OCI-LY3 (cell line): ENCODE data around the gene SORCS1.

Experiments
- H2AFZ ChIP-seq: fragments of 200-600, 300-600 bp; shearing (Covaris generic); 2 replicates; pipeline ENCODE4 v1.6.0; 2014; ENCODE audit warnings: antibody characterized with exemption, low read depth, low read length
- H3K27ac ChIP-seq: fragments of 200-600, 300-600 bp; sonication (generic); 2 replicates; pipeline ENCODE4 v1.5.1; 2014; ENCODE audit warnings: mild to moderate bottlenecking, low read length, moderate library complexity, mixed read lengths
- H3K27me3 ChIP-seq: fragments of 200-600, 300-600 bp; sonication (generic); 2 replicates; pipeline ENCODE4 v1.6.1; 2014; ENCODE audit warnings: low read depth, low read length, mixed read lengths
- H3K36me3 ChIP-seq: fragments of 200-600, 300-600 bp; sonication (generic); replicated peaks from 2 replicates; pipeline ENCODE3; 2014; ENCODE audit warnings: low read depth, low read length, mixed read lengths
- H3K4me1 ChIP-seq: fragments of 300-600, 200-600 bp; sonication (generic); 2 replicates; pipeline ENCODE4 v1.6.1; 2014; ENCODE audit warnings: low read length, mixed read lengths
- H3K4me2 ChIP-seq: fragments of 200-600, 300-600 bp; sonication (generic); 2 replicates; pipeline ENCODE4 v1.6.1; 2014; ENCODE audit warnings: low read length, mixed read lengths
- H3K4me3 ChIP-seq: fragments of 300-600, 200-600 bp; sonication (generic); 2 replicates; pipeline ENCODE4 v1.5.1; 2014; ENCODE audit warnings: antibody characterized with exemption, mild to moderate bottlenecking, low read length, moderate library complexity
- H3K79me2 ChIP-seq: fragments of 300-600, 200-600 bp; shearing (Covaris generic); 2 replicates; pipeline ENCODE4 v1.6.1; 2014; ENCODE audit warnings: mild to moderate bottlenecking, low read length, mixed read lengths
- H3K9ac ChIP-seq: fragments of 300-600, 200-600 bp; shearing (Covaris generic); 2 replicates; pipeline ENCODE4 v1.6.0; 2014; ENCODE audit warnings: mild to moderate bottlenecking, low read length, moderate library complexity
- H3K9me3 ChIP-seq: fragments of 200-600, 300-600 bp; shearing (Covaris generic); 2 replicates; pipeline ENCODE4 v1.6.1; 2014; ENCODE audit warnings: low read length, mixed read lengths; ENCODE audit not compliant: insufficient read depth
- H4K20me1 ChIP-seq: fragments of 200-600, 300-600 bp; sonication (generic); 2 replicates; pipeline ENCODE4 v1.6.1; 2016; ENCODE audit warnings: low read length, mixed read lengths; ENCODE audit not compliant: insufficient read depth
- CTCF ChIP-seq: fragments of 200-600, 300-600 bp; sonication (generic); IDR thresholded peaks from 2 replicates; pipeline ENCODE4 v1.5.1; 2014; ENCODE audit warnings: antibody characterized with exemption, low read length, low read depth
- EZH2phosphoT487 ChIP-seq: fragments of 200-600 bp; shearing (Covaris generic); IDR thresholded peaks from 2 replicates; pipeline ENCODE4 v1.6.1; 2018; ENCODE audit warnings: antibody characterized with exemption, mixed run types, low read depth

The SORCS1 gene

GRCh38 chr10:106768204-106768603 lies 396.3 kb downstream of the SORCS1 start:
- no peaks in the 10 kb centered on the region for H4K20me1 ChIP-seq
- TF ChIP-seq CTCF (no peak), EZH2phosphoT487 (no peak)
- no peaks in the 10 kb centered on the region for H3K4me1 ChIP-seq
- H3K36me3 ChIP-seq = no peaks in the 10 kb centered on the region
- H3K4me2 ChIP-seq = no peak overlapping the region
- H3K9ac ChIP-seq = no peak overlapping the region
- H3K9me3 ChIP-seq = no peaks in the 10 kb centered on the region
- no peaks in the 10 kb centered on the region for H3K79me2 ChIP-seq
- H3K27me3 ChIP-seq = no peaks in the 10 kb centered on the region
- H3K27ac ChIP-seq = no peak overlapping the region
- no peak overlapping the region for H3K4me3 ChIP-seq
- no peak overlapping the region for H2AFZ ChIP-seq

GRCh38 chr10:106765928-106766327 lies 398.6 kb downstream of the SORCS1 start:
- no peak overlapping the region for H3K4me2 ChIP-seq
- H3K27me3 ChIP-seq = no peaks in the 10 kb centered on the region
- TF ChIP-seq EZH2phosphoT487 = no peak
- TF ChIP-seq CTCF = no peak
- no peak overlapping the region for H3K4me3 ChIP-seq
- no peaks in the 10 kb centered on the region for H4K20me1 ChIP-seq
- H3K27ac ChIP-seq = no peak overlapping the region
- no peaks in the 10 kb centered on the region for H3K9me3 ChIP-seq
- no peaks in the 10 kb centered on the region for H3K36me3 ChIP-seq
- H3K4me1 ChIP-seq = no peaks in the 10 kb centered on the region
- no peaks in the 10 kb centered on the region for H3K79me2 ChIP-seq
- no peak overlapping the region for H3K9ac ChIP-seq
- no peak overlapping the region for H2AFZ ChIP-seq

GRCh38 chr10:106765241-106765754 lies 399.2 kb downstream of the SORCS1 start:
- Histone ChIP-seq H3K9me3 (no peaks in the 10 kb centered on the region), H3K4me3 (no peak overlapping the region), H3K27me3 (no peaks in the 10 kb centered on the region)

GRCh38 chr10:106764360-106764759 lies 400.1 kb downstream of the SORCS1 start:
- Histone ChIP-seq H3K79me2 (no peaks in the 10 kb centered on the region), H3K4me2 (no peak overlapping the region), H3K9me3 (no peaks in the 10 kb centered on the region), H3K27ac (no peak overlapping the region), H4K20me1 (no peaks in the 10 kb centered on the region), H3K9ac (no peak overlapping the region), H3K4me3 (no peak overlapping the region), H2AFZ (no peak overlapping the region), H3K27me3 (no peaks in the 10 kb centered on the region), H3K4me1 (peaks cover 5% of the 10 kb centered on the region; the same call in 1 of the 2 replicates), H3K36me3 (no peaks in the 10 kb centered on the region)
- TF ChIP-seq CTCF (no peak), EZH2phosphoT487 (no peak)

More at GRCh38 chr10:106765241-106765754, 399.2 kb downstream of the SORCS1 start:
- no peak overlapping the region for H3K9ac ChIP-seq
- no peak overlapping the region for H2AFZ ChIP-seq
- H3K79me2 ChIP-seq = no peaks in the 10 kb centered on the region
- H3K27ac ChIP-seq = no peak overlapping the region
- no peaks in the 10 kb centered on the region for H3K36me3 ChIP-seq
- TF ChIP-seq EZH2phosphoT487 (no peak), CTCF (peak; percentile 16; the same call in 1 of the 2 replicates)
- peaks cover 5% of the 10 kb centered on the region; the same call in 1 of the 2 replicates for H3K4me1 ChIP-seq
- H4K20me1 ChIP-seq = no peaks in the 10 kb centered on the region
- H3K4me2 ChIP-seq = no peak overlapping the region
